Neural cell (in vitro differentiated cells): ENCODE data around the gene OXCT1. TPM values are rescaled to one million over a fixed set of nuclear protein-coding genes. Genes with fewer than 3 reads are reported as not detected.

ENCODE experiments used
- H2AFZ ChIP-seq: fragments of 200-600, 300-800 bp; sonication (generic), shearing (Covaris generic); 2 replicates; pipeline ENCODE4 v1.6.0; 2014; ENCODE audit warnings: low read depth, mild to moderate bottlenecking, antibody characterized with exemption, low read length, moderate library complexity
- H3F3A ChIP-seq: fragments of 200-600 bp; shearing (Covaris generic); 2 replicates; pipeline ENCODE4 v1.6.1; 2016; ENCODE audit warnings: mild to moderate bottlenecking, moderate library complexity, mixed read lengths, antibody characterized with exemption, low read length; ENCODE audit not compliant: insufficient read depth, poor library complexity, severe bottlenecking
- H3K27ac ChIP-seq: fragments of 200-600, 300-800 bp; sonication (generic), shearing (Covaris generic); 2 replicates; pipeline ENCODE4 v1.5.1; 2014; ENCODE audit warnings: mild to moderate bottlenecking, low read length, moderate library complexity
- H3K27me3 ChIP-seq: fragments of 300-800, 200-600 bp; sonication (generic), shearing (Covaris generic); 2 replicates; pipeline ENCODE4 v1.6.0; 2014; ENCODE audit warnings: mild to moderate bottlenecking, low read depth, low read length, moderate library complexity; ENCODE audit not compliant: insufficient read depth
- H3K36me3 ChIP-seq: fragments of 300-800, 200-600 bp; sonication (generic), shearing (Covaris generic); 2 replicates; pipeline ENCODE4 v1.5.1; 2014; ENCODE audit warnings: mild to moderate bottlenecking, antibody characterized with exemption, low read length, moderate library complexity; ENCODE audit not compliant: insufficient read depth
- H3K4me2 ChIP-seq: fragments of 300-800, 200-600 bp; sonication (generic), shearing (Covaris generic); 2 replicates; pipeline ENCODE4 v1.6.0; 2014; ENCODE audit warnings: mild to moderate bottlenecking, low read length
- H3K4me3 ChIP-seq: fragments of 300-800, 200-600 bp; sonication (generic), shearing (Covaris generic); 2 replicates; pipeline ENCODE4 v1.5.1; 2014; ENCODE audit warnings: mild to moderate bottlenecking, low read length, moderate library complexity
- H3K79me2 ChIP-seq: fragments of 200-600 bp; shearing (Covaris generic); replicated peaks from 2 replicates; pipeline ENCODE4 v1.6.0; 2014; ENCODE audit warnings: mild to moderate bottlenecking, low read length, moderate library complexity; ENCODE audit not compliant: insufficient read depth
- H3K9ac ChIP-seq: fragments of 300-800, 200-600 bp; sonication (generic), shearing (Covaris generic); 2 replicates; pipeline ENCODE4 v1.6.1; 2016; ENCODE audit warnings: mild to moderate bottlenecking, low read length, mixed read lengths
- H3K9me2 ChIP-seq: fragments of 200-600 bp; shearing (Covaris generic); 2 replicates; pipeline ENCODE4 v1.6.1; 2016; ENCODE audit warnings: mild to moderate bottlenecking, low read length, mixed read lengths; ENCODE audit not compliant: insufficient read depth
- H3K9me3 ChIP-seq: fragments of 200-600, 300-800 bp; sonication (generic), shearing (Covaris generic); 2 replicates; pipeline ENCODE4 v1.6.1; 2016; ENCODE audit warnings: mild to moderate bottlenecking, mixed run types, low read length, moderate library complexity, mixed read lengths
- H4K20me1 ChIP-seq: fragments of 200-600 bp; shearing (Covaris generic); 2 replicates; pipeline ENCODE4 v1.6.1; 2016; ENCODE audit warnings: mild to moderate bottlenecking, mixed run types; ENCODE audit not compliant: insufficient read depth
- EP300 ChIP-seq: fragments of 450-650 bp; conservative IDR thresholded peaks from 2 replicates; pipeline ENCODE4 v1.6.1; 2014; ENCODE audit warnings: antibody characterized with exemption, mild to moderate bottlenecking, moderate library complexity; ENCODE audit not compliant: poor library complexity, severe bottlenecking
- EZH2 ChIP-seq: fragments of 200-600, 300-800 bp; shearing (Covaris generic), sonication (generic); IDR thresholded peaks from 2 replicates; pipeline ENCODE4 v1.6.1; 2014; ENCODE audit warnings: antibody characterized with exemption, low read length, borderline replicate concordance, mild to moderate bottlenecking; ENCODE audit not compliant: insufficient read depth, poor library complexity, severe bottlenecking
- MXI1 ChIP-seq: fragments of 450-650 bp; conservative IDR thresholded peaks from 2 replicates; pipeline ENCODE4 v1.6.1; 2014; ENCODE audit warnings: antibody characterized with exemption, mild to moderate bottlenecking; ENCODE audit not compliant: poor library complexity, severe bottlenecking
- POLR2AphosphoS5 ChIP-seq: IDR thresholded peaks from 2 replicates; pipeline ENCODE4 v1.6.1; 2012
- RAD21 ChIP-seq: fragments of 450-650 bp; conservative IDR thresholded peaks from 2 replicates; pipeline ENCODE4 v1.6.1; 2014; ENCODE audit warnings: antibody characterized with exemption, mild to moderate bottlenecking, moderate library complexity
- SMC3 ChIP-seq: fragments of 450-650 bp; conservative IDR thresholded peaks from 2 replicates; pipeline ENCODE4 v1.6.1; 2014; ENCODE audit warnings: antibody characterized with exemption, mild to moderate bottlenecking, moderate library complexity; ENCODE audit not compliant: poor library complexity
- TAF1 ChIP-seq: IDR thresholded peaks from 2 replicates; pipeline ENCODE4 v1.6.1; 2012; ENCODE audit warnings: low read depth
- polyA plus RNA-seq: library from polyadenylated mRNA; depleted of rRNA; stranded (reverse); fragments of >200 nt; gene quantifications from 2 replicates; pipeline ENCODE4 v1.2.3, GENCODE V29; 2014
- TF ChIP-seq, protein P1 (sequence below): IDR thresholded peaks from 2 replicates; pipeline ENCODE4 v1.6.1; 2012; ENCODE audit warnings: borderline replicate concordance
- TF ChIP-seq, protein P2 (sequence below): fragments of 450-650 bp; IDR thresholded peaks from 2 replicates; pipeline ENCODE4 v1.5.1; 2014; ENCODE audit warnings: antibody characterized with exemption, mild to moderate bottlenecking, moderate library complexity; ENCODE audit not compliant: poor library complexity, severe bottlenecking

The OXCT1 gene
- polyA plus RNA-seq, 1 donor from 2014 or later: 90.5 TPM

DNA sequence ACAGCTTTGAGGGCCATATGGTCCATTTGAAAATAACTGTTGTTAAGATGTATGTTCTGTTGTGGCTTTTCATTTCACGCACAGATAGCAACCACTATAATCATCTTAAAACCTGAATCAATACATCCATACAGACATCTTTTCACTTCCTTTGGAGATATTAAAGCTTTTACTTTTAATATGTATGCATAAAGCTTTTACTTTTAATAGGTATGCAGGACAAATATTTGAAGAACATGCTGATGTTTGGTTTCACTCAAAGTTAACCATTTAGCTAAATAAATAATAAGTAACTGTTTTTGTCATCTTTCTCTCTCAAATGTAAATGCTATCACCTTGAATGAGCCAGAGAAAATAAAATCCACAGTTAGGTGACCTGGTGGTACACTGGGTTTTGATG is 108.6 kb downstream of the OXCT1 start:
- H3K9ac ChIP-seq: no peak overlapping the region
- no peaks in the 10 kb centered on the region for H3K27me3 ChIP-seq
- no peaks in the 10 kb centered on the region for H3K79me2 ChIP-seq
- H3K4me3 ChIP-seq: no peak overlapping the region
- H3K27ac ChIP-seq: no peak overlapping the region
- H3K4me2 ChIP-seq: no peak overlapping the region
- H3F3A ChIP-seq: no peaks in the 10 kb centered on the region
- no peaks in the 10 kb centered on the region for H4K20me1 ChIP-seq
- no peaks in the 10 kb centered on the region for H3K9me3 ChIP-seq
- no peak overlapping the region for H2AFZ ChIP-seq
- no peaks in the 10 kb centered on the region for H3K9me2 ChIP-seq
- TF ChIP-seq RAD21 (no peak), EP300 (no peak), TAF1 (no peak), SMC3 (no peak), EZH2 (no peak)
- no peaks in the 10 kb centered on the region for H3K36me3 ChIP-seq

DNA sequence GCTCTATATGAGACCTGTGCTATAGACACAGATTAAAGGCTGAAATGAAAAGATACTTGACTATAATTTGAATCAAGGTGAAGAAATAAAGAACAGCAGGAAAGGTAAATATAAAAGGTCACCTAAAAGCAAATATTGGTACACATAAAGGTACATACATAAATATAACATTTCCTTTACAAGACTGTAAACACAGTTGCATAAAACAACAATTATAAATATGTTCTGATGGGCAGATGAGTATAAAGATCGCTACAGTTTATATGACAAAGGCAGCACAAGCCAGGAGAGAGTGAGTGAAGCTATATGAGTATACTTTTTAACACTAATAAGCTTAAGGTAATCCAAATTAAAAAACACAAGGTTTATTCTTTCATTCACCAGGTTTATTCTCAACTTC is 114.5 kb downstream of the OXCT1 start:
- Histone ChIP-seq H3K27ac (no peak overlapping the region), H3K27me3 (no peaks in the 10 kb centered on the region), H3F3A (no peaks in the 10 kb centered on the region), H2AFZ (no peak overlapping the region), H3K4me3 (no peak overlapping the region), H3K36me3 (no peaks in the 10 kb centered on the region), H4K20me1 (no peaks in the 10 kb centered on the region), H3K9me3 (no peaks in the 10 kb centered on the region), H3K9me2 (no peaks in the 10 kb centered on the region), H3K9ac (no peak overlapping the region), H3K79me2 (no peaks in the 10 kb centered on the region), H3K4me2 (no peak overlapping the region)
- TF ChIP-seq EP300 (no peak), MXI1 (no peak), SMC3 (no peak), EZH2 (no peak), RAD21 (no peak), POLR2AphosphoS5 (no peak), TAF1 (no peak)
- TF ChIP-seq, protein P1, sequence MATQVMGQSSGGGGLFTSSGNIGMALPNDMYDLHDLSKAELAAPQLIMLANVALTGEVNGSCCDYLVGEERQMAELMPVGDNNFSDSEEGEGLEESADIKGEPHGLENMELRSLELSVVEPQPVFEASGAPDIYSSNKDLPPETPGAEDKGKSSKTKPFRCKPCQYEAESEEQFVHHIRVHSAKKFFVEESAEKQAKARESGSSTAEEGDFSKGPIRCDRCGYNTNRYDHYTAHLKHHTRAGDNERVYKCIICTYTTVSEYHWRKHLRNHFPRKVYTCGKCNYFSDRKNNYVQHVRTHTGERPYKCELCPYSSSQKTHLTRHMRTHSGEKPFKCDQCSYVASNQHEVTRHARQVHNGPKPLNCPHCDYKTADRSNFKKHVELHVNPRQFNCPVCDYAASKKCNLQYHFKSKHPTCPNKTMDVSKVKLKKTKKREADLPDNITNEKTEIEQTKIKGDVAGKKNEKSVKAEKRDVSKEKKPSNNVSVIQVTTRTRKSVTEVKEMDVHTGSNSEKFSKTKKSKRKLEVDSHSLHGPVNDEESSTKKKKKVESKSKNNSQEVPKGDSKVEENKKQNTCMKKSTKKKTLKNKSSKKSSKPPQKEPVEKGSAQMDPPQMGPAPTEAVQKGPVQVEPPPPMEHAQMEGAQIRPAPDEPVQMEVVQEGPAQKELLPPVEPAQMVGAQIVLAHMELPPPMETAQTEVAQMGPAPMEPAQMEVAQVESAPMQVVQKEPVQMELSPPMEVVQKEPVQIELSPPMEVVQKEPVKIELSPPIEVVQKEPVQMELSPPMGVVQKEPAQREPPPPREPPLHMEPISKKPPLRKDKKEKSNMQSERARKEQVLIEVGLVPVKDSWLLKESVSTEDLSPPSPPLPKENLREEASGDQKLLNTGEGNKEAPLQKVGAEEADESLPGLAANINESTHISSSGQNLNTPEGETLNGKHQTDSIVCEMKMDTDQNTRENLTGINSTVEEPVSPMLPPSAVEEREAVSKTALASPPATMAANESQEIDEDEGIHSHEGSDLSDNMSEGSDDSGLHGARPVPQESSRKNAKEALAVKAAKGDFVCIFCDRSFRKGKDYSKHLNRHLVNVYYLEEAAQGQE: no peak
- TF ChIP-seq, protein P2, sequence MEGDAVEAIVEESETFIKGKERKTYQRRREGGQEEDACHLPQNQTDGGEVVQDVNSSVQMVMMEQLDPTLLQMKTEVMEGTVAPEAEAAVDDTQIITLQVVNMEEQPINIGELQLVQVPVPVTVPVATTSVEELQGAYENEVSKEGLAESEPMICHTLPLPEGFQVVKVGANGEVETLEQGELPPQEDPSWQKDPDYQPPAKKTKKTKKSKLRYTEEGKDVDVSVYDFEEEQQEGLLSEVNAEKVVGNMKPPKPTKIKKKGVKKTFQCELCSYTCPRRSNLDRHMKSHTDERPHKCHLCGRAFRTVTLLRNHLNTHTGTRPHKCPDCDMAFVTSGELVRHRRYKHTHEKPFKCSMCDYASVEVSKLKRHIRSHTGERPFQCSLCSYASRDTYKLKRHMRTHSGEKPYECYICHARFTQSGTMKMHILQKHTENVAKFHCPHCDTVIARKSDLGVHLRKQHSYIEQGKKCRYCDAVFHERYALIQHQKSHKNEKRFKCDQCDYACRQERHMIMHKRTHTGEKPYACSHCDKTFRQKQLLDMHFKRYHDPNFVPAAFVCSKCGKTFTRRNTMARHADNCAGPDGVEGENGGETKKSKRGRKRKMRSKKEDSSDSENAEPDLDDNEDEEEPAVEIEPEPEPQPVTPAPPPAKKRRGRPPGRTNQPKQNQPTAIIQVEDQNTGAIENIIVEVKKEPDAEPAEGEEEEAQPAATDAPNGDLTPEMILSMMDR: no peak

DNA sequence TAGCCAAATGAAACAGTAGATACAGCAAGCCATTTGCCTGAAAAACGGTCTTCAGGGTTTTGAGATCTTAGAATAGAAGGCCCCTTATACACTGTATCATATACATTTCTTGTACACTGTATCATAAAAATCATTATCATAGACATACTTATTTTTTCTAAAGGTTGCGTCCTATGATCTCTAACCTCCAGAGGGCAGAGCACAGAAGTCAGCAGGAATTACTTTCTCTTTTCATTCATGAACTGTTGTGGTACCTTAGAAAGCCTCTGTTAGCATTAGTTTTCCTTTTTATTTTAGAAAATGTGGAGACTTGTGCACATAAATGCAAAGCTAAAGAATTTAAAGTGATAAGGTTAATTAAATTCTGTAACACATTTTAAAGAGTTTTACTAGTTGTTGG is 115.4 kb downstream of the OXCT1 start:
- TF ChIP-seq, protein P1: no peak
- no peak for TF ChIP-seq SMC3
- TF ChIP-seq, protein P2: peak; percentile 16
- Histone ChIP-seq H3K79me2 (no peaks in the 10 kb centered on the region), H4K20me1 (no peaks in the 10 kb centered on the region), H3K4me2 (no peak overlapping the region), H3K9ac (no peak overlapping the region), H3K9me2 (no peaks in the 10 kb centered on the region), H3K36me3 (no peaks in the 10 kb centered on the region), H3K4me3 (no peak overlapping the region), H2AFZ (no peak overlapping the region), H3K27ac (no peak overlapping the region), H3F3A (no peaks in the 10 kb centered on the region), H3K9me3 (no peaks in the 10 kb centered on the region), H3K27me3 (no peaks in the 10 kb centered on the region)
